ENCODE measurements around the gene TNFAIP1.
"Not testable (repeated sequence)": the region's sequence is repeated elsewhere in the genome, so short reads cannot be mapped to it uniquely, and the experiment has no call there.

Gene TNFAIP1

DNA sequence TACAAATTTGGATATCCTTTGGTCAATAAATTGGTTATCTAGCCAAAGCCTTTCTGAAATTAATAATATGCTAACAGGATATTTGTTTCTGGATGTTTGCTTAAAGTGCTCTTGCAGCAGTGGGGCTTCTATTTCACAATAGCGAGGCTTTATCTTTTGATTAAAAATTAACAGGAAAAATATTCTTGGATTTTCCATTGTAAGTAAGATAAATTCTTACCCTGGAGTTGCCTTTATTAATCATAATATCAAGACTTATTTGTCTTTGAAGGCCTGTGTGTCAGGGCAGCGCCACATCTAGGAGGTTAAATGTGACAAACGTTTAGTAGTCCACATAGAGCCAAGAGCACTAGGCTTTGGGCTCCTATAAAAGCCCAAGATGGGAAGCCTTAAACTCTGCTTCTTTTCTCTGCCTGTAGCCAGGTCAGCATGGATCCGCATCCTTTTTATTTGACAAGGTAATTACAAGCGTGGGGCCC, 11.3 kb upstream of the TNFAIP1 start:
- DNase-seq (ENCODE audit: insufficient read length, low spot score): no peak
- no peak for FAIRE-seq

DNA sequence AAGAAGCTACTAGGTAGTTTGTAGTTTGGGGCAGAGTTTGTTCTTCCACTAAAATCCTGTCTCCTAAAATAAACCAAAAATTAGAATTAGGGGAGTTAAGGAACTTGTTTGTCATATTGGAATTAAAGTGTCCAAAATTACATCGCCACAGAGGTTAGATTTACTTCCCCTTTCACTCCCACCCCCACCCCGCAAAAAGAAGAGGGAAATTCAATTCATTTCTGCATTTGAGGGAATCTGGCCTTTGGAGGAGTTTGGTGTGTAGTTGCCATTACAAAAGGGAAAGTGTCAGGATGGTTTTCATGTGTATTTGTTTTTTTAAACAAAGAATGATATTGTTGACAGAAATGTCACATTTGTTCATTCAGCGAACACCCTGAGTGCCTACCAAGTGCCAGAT, 10.8 kb upstream of the TNFAIP1 start:
- FAIRE-seq (no peak), DNase-seq (ENCODE audit: insufficient read length, low spot score) (no peak)

DNA sequence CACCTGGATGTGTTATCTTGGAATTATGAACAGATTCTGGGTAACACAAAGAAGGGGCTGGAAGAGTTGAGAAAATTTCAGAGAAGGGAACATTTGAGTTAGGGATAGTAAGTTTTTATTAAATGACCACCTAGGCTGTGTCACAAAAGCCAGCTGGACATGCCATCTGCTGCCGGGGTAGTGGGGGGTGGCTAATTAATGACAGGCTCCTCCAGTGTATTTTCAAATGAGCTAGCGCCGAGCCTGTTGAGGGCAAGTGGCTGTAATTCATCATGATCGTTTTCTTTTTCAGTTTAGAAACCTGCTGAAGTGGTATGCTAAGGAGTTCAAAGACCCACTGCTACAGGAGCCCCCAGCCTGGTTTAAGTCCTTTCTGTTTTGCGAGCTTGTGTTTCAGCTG, 10.3 kb upstream of the TNFAIP1 start:
- no peak for FAIRE-seq
- DNase-seq (ENCODE audit: insufficient read length, low spot score): no peak

DNA sequence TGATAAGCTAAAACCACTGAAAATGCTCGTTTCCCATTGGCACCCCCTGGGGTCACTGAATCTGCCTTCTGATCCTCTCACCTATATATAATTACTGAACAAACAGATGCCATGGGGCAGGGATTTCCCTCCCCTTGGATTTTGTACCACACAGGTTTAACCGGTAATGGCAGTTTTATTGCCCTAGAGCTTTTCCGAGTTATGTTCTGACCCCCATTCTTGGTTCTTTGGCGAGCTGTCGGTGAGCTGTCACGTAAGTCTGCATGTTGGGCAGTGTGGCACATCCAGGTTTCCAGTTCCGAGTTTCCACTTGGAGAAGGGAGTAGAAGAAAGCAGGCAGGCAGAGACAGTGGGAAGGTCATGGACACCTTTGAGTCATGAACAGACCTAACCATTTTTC, 9.4 kb upstream of the TNFAIP1 start:
- no peak for DNase-seq (ENCODE audit: insufficient read length, low spot score)
- no peak for FAIRE-seq

DNA sequence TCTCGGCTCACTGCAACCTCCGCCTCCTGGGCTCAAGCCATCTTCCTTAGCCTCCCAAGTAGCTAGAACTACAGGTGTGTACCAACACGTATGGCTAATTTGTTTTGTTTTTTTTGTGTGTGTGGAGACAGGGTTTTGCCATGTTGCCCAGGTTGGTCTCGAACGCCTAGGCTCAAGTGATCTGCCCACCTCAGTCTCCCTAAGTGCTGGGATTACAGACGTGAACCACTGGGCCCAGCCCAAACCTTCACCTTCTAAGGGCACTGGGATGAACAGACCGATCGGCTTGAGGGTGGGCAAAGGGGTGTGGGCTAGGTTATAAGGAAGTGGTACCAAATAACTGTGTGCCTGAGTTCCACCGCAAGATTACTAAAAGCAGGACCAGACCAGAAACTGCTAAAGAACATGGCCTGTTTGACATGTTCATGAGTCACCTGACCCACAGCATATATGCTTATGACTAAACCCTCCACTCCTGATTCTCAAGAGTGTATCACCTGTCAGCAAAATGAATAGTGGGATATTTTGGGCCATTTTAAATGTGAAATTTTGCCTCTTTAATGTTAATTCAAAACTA, 8.4 kb upstream of the TNFAIP1 start:
- FAIRE-seq (peak; percentile 9), DNase-seq (ENCODE audit: insufficient read length, low spot score) (no peak)

DNA sequence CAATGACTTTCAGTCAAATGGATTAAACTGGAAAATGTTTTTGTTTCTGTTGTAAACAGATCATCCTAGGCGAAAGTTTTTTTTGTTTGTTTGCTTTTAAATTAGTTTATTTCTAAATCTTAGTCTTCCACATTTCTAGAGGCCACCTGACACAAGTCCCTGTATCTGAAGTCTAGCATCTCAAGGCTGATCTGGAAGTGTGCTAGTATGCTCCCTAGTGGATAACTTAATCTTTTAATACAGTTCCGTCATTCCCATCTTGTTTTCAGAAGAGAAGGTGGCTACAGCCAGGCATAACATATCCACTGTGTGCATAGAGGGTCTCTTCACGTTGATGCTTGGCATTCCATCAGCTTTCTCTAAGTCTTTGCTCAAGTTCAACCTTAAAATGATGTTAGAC, 7.9 kb upstream of the TNFAIP1 start:
- DNase-seq (ENCODE audit: insufficient read length, low spot score) (peak; percentile 35), FAIRE-seq (no peak)

DNA sequence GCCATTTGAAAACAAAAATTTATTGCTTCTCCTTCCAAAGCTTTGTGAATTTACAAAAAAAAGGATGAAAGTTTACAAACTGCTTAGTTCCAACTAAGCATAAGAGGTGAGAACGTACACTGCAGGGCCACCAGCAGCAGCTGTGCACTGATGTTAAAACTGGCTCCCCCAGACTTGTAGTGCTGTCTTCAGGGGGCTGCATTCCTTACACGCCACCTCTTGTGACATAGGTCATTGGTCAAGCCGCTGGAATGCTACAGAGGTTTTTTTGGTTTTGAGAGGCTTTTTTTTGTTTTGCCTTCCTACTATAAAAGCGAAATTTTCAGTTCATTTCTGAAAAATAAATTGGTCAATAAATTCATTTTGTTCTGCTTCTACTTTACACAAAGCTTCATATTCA, 7.2 kb upstream of the TNFAIP1 start:
- FAIRE-seq: no peak
- no peak for DNase-seq (ENCODE audit: insufficient read length, low spot score)

DNA sequence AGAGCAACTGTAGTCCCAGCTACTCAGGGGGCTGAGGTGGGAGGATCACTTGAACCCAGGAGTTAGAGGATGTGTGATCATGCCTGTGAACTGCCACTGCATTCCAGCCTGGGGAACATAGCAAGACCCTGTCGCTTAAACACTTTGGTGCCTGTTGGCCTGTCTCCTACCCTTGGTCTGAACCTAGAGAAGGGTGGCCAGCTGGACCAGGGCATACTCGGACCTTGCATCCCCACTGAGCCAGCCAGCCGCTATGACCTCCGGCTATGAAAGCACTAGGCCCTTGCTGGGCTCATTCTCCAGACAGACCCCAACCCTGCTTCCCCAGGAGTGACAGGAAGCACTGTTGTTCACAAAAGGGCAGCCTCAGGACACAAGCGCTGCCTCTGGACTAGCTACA, 4.9 kb upstream of the TNFAIP1 start:
- no peak for DNase-seq (ENCODE audit: insufficient read length, low spot score)
- no peak for FAIRE-seq

DNA sequence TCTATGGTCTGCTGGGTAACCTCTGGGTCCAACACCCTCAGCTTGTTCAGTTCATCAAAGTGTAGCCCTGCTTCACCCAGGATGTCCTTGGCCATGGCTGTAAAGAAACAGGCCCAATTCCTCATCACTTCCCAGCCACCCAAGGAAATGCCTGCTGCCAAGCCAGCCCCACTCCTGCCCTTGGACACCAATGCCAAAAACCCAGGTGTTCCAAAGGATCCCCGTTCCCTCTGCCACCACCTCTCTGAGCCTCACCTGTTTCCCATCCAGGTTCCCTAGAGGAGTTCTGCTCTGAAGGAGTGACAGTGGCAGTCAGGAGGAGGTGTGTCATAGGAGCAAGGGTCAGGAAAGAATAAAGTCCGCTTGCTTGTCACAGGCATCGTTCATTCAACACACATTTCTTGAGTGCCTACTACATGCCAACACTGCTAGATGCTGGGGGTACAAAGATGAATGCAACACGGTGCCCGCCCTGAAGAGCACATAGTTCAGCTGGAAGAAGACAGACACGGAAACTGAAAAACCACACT, 3.6 kb upstream of the TNFAIP1 start:
- DNase-seq (ENCODE audit: insufficient read length, low spot score) (no peak), FAIRE-seq (no peak)

DNA sequence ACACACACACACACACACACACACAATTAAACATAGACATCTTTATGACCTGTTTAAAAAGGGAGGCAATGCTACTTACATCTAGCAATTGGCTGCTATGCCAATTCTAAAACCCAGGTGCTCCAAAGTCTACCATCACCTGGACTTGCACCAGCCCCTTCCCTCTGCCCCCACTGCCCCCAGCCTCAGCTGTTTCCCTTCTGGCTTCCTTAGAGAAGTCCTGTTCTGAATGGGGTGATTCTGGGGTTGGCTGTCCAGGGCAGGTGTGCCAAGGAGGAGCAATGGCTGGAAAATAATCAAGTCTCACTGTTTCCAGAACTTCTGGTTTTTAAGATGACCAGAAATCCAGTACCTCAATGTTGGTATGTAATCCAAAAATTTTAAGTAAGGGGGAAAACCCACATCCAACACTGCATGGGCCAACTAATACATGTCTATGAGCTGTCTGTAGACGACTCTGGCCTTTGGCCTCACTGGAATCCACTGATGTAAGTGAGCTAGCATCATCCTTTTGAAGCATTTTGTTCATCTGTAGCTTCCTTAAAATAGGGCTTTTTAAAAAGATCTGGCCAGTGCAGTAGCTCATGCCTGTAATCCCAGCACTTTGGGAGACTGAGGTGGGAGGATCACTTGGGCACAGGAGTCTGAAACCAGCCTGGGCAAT, 2.3 kb upstream of the TNFAIP1 start:
- FAIRE-seq (no peak), DNase-seq (ENCODE audit: insufficient read length, low spot score) (no peak)

DNA sequence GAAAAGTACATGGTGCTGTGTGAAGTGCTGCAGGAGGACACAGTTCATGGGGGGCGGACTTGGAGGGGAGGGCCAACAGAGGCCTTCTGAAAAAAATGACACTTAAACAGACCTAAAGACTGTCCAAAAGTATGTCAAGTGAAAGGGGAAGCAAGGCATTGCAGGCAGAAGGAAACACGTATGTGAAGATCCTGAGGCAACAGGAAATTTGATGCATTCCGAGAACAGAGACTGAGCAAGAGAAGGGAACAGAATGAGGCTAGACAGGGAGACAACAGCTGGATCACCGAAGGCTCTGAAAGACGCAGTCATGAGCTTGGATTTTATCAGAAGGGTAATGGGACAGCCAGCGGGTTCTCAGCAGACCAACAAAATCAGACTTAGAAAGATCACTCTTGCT, 1.4 kb upstream of the TNFAIP1 start:
- FAIRE-seq (no peak), DNase-seq (ENCODE audit: insufficient read length, low spot score) (no peak)

DNA sequence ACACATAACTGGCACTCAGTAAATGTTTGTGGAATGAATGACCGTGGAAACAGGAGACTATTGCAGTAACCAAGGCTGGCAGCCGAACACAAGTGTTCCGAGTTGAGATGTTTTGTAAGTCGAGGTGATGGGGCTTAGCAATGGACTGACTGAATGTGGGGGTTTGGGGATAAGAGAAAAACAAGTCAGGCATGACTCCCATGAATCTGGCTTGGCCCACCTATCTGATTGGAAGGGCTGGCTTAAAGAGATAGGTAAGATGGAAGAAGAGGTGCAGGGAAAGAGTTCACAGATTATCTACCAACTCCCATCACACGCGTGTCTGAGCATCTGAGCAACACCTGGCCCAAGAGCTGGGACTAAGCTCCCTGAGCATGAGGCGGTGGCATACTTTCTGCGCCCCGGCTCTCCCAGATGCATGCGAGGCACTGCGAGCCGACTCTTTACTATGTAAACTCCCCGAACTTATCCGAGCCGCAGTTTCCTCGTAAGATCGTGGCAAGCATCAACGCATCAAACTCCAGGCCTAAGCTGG, 828 bp upstream of the TNFAIP1 start:
- DNase-seq (ENCODE audit: insufficient read length, low spot score) (no peak), FAIRE-seq (no peak)

DNA sequence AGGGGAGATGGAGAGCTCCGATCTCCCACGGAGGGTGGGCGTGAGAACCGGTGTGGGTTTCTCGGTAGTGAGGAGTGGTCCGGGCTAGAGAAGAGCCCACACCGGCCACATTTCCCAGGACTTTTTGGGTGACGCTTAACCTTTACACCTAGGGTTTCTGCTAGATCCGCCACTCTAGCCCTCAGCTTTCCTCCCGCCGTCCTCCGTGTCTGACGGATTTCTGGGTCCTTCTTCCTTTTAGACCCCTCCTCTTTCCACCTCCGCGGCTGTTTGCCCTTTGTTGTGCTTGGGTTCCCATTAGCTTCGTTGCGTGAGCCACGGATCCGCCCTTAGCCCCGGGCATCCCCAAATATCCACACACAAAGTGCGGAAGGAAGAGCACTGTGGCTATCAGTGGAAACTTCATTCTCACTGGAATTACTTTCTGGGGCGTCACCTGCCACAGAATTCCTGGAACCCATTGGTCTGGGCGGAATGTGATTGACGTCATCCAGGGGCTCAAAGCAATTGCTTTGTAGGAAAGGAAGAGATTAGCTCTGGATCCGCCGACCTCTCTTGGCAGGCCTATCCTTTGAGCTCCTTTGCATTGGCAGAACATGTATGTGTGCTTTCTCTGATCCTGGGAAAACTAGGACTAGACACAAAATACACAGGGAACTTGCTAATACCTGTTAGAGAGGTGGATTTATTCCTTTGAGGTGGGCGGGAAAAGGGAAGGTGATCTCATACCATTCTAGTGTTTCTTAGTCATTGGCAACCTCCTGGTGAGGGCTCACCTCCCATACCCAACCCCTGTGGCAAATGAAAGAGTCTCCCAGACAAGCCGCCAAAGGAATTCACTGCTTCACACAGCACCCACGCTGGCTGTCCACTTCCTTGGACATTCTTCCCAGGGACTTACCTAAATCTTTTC, 654 bp downstream of the TNFAIP1 start:
- DNase-seq (ENCODE audit: insufficient read length, low spot score) (peak; percentile 87), FAIRE-seq (peak; percentile 66)

DNA sequence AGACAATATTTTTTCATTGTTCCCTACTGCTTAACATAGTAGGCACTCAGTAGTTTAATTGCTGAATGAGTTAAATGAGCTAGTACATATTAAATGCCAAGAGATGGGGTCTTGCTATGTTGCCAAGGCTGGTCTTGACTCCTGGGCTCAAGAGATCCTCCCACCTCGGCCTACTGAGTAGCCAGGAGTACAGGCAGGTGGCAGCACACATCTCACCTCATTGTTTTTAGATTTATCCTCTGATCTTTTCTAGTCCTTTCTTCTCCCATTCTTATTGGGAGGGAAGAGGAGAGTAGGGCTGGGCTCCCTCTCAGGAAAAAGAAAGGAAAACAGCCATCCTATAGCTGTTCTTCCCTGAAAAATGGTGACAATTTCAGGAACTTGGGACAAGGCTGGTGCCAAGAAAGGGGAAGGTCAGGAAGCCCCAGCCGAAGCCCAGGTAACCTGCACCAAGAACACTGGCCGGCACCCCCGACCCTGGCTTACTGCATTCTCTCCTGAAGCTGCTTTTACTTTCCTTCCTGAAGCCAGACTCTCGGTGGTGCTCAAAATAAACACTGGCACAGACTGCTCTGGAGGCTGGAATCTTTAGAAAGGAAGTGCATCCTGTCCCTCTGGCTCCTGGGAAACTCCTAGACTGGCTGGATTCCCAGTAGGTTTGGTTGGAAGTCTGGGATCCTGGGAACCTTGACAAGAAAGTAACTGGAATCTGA, 2.7 kb downstream of the TNFAIP1 start:
- no peak for DNase-seq (ENCODE audit: insufficient read length, low spot score)
- FAIRE-seq: no peak

DNA sequence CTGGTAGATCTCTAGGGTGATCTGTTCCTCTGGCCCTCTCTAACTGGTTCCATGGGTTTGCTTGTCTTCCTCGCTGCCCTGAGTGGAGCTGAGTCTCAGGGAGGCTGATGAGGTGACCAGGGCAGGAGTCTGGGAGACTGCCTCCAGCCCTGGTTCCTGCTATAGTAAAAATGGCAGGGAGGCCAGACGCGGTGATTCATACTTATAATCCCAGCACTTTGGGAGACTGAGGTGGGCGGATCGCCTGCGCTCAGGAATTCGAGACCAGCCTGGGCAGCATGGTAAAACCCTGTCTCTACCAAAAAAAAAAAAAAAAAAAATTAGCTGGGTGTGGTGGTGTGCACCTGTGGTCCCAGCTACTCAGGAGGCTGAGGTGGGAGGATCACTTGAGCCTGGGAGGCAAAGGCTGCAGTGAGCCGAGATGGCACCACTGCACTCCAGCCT, 3.2 kb downstream of the TNFAIP1 start:
- not testable (repeated sequence) for FAIRE-seq

DNA sequence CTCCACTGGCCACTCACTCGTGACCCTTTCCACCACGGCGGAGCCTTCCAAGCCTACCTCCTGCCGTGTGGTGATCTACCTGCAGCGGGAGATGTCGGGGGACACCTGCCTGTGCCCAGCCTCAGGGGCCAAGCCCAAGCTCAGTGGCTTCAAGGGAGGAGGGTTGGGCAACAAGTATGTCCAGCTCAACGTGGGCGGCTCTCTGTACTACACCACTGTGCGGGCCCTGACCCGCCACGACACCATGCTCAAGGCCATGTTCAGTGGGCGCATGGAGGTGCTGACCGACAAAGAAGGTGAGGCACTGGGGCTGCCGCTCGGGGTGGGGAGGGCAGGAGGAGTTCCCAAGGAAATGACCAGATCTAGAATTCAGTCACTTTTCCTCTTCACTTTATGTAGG, 3.9 kb downstream of the TNFAIP1 start:
- FAIRE-seq (no peak), DNase-seq (ENCODE audit: insufficient read length, low spot score) (no peak)

More for the DNA sequence above, 3.2 kb downstream of the TNFAIP1 start:
- not testable (repeated sequence) for DNase-seq (ENCODE audit: insufficient read length, low spot score)

DNA sequence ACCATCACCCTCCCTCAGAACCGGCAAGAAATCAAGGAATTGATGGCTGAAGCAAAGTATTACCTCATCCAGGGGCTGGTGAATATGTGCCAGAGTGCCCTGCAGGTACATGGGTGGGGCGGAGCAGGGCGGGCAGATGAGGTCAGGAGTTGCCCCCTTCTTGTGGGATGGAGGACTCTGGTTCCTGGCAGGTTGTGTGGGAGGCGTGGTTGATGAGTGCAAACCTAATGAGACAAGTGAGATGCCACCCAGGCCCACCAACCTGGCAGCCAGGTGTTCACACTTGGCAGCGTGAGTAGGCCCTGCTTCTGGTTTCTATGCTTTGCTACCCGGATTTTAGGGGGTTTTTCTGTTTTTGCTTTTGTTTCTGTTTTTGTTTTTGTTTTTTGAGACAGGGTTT, 4.8 kb downstream of the TNFAIP1 start:
- FAIRE-seq (no peak), DNase-seq (ENCODE audit: insufficient read length, low spot score) (no peak)

DNA sequence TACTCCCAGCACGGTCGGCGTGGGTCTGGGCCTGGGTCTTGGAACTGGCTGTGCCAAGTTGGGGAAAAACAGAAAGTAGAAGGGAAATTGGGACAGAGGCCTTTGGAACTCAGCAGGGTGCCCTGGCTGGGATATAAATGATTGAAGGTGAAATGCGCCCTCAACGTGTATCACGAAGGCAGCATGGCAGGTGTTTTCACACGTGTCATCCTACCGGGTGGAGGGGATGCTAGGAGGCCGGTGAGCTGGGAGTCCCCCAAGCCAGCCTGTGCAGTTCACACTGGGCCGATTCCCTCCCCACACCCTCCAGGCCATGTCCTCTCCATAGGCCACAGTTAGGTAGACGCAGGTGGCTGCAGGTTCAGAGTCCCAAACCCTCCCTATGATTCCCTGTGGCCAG, 6.0 kb downstream of the TNFAIP1 start:
- DNase-seq (ENCODE audit: insufficient read length, low spot score) (no peak), FAIRE-seq (no peak)

DNA sequence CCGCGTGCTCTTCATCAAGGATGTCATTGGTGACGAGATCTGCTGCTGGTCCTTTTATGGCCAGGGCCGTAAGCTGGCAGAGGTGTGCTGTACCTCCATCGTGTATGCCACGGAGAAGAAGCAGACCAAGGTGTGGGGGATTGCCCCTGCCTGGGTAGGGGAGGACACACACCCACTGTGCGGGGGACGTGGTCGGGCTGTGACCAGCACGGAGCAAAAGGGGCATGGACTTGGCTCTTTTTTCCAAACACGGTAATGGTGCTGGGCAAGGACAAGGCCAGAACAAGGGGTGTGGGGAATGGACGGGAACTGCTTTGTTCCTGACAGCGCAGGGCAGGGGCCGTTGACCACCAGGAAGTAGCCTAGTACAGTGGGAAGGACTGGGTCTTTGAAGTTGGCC, 6.8 kb downstream of the TNFAIP1 start:
- FAIRE-seq (peak; percentile 20), DNase-seq (ENCODE audit: insufficient read length, low spot score) (no peak)

DNA sequence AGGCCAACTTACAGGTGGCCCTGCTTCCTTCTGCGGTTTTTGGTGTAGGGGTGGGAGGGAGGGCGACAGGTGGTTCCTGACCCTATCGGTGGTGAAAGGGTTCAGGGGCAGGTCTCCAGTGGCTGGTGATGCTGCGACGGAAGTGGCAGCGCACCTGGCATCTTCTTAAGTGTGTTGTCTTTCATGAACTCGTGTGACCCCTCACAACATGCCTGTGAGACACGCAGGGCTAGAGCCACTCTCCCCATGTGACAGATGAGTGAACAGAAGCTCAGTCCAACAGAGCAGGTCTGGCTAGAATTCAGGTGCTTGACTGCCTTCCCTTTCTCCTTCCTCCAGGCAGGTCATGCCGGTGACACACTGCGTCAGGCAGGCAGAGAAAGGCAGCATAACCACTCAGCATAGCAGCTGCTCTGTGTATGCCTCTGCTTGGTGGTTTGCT, 8.0 kb downstream of the TNFAIP1 start:
- DNase-seq (ENCODE audit: insufficient read length, low spot score): no peak
- peak; percentile 60 for FAIRE-seq
